K562 (cell line): Measurements from ENCODE around the gene TUBGCP6. TPM values are rescaled to one million over a fixed set of nuclear protein-coding genes. Genes with fewer than 3 reads are reported as not detected.

Experiments used
- CCAR2 ChIP-seq: fragments of 200-400 bp; formaldehyde crosslinking; IDR thresholded peaks from 2 replicates; pipeline ENCODE4 v1.6.1; 2017; ENCODE audit warnings: mild to moderate bottlenecking, low read depth, low read length
- CXXC5 ChIP-seq: fragments of 250-450 bp; sonication (Bioruptor Pico); IDR thresholded peaks from 2 replicates; pipeline ENCODE4 v1.8.0; 2022; ENCODE audit warnings: inconsistent platforms, mild to moderate bottlenecking, moderate library complexity
- GTF2F1 ChIP-seq: IDR thresholded peaks from 2 replicates; pipeline ENCODE4 v1.6.1; 2011; ENCODE audit warnings: low read depth, low read length, improper control_type of control experiment
- KLF1 ChIP-seq: fragments of 450-650 bp; IDR thresholded peaks from 2 replicates; pipeline ENCODE4 v1.6.1; 2016; ENCODE audit warnings: missing genetic modification characterization, missing compliant biosample characterization
- MBD2 ChIP-seq: sonication (generic); IDR thresholded peaks from 2 replicates; pipeline ENCODE4 v1.6.1; 2016; ENCODE audit warnings: low read depth, borderline replicate concordance
- MNT ChIP-seq, 2 experiments: fragments of 450-650 bp; conservative IDR thresholded peaks; 2 replicates each; pipeline ENCODE4 v1.6.1; 2017; ENCODE audit warnings: mild to moderate bottlenecking in 2 of 2, moderate library complexity in 2 of 2
- POLR2G ChIP-seq: fragments of 200-400 bp; formaldehyde crosslinking; IDR thresholded peaks from 2 replicates; pipeline ENCODE4 v1.6.1; 2017; ENCODE audit warnings: low read depth, mild to moderate bottlenecking, antibody characterized with exemption, low read length, moderate library complexity
- PTTG1 ChIP-seq: fragments of 450-650 bp; IDR thresholded peaks from 2 replicates; pipeline ENCODE4 v1.6.1; 2016; ENCODE audit warnings: low read depth, mild to moderate bottlenecking, missing genetic modification characterization, missing compliant biosample characterization
- RBFOX2 ChIP-seq: fragments of 200-400 bp; formaldehyde crosslinking; IDR thresholded peaks from 2 replicates; pipeline ENCODE4 v1.6.1; 2017; ENCODE audit warnings: low read depth, mild to moderate bottlenecking, low read length, moderate library complexity
- SAP30 ChIP-seq: fragments of 200-600 bp; sonication (generic); IDR thresholded peaks from 2 replicates; pipeline ENCODE4 v1.6.1; 2012; ENCODE audit warnings: borderline replicate concordance, low read depth, mild to moderate bottlenecking, moderate library complexity, low read length, control low read depth, inconsistent platforms; ENCODE audit not compliant: insufficient read depth, poor library complexity, severe bottlenecking
- SMC3 ChIP-seq: conservative IDR thresholded peaks from 2 replicates; pipeline ENCODE4 v1.6.1; 2011; ENCODE audit warnings: low read depth, low read length, improper control_type of control experiment; ENCODE audit not compliant: insufficient read depth
- TAF1 ChIP-seq: IDR thresholded peaks from 2 replicates; pipeline ENCODE4 v1.6.1; 2011; ENCODE audit warnings: mild to moderate bottlenecking, low read length, moderate library complexity; ENCODE audit not compliant: insufficient read depth, control insufficient read depth, severe bottlenecking; ENCODE audit errors: extremely low read depth
- ZFPM2 ChIP-seq: fragments of 250-450 bp; sonication (Bioruptor Pico); IDR thresholded peaks from 2 replicates; pipeline ENCODE4 v1.5.1; 2022; ENCODE audit warnings: mild to moderate bottlenecking
- polyA plus RNA-seq, 8 experiments: library from polyadenylated mRNA; depleted of rRNA in 4 of 8; stranded (reverse) in 5 of 8; unstranded in 3 of 8; fragments of >200 nt; fragmentation: Nextera tagmentation in 2 of 8; fragmentation: Illumina TruSeq in 1 of 8; extraction: Ambion mirVana in 2 of 8; extraction: Trizol in 1 of 8; gene quantifications; 2 replicates each; pipeline versions ENCODE4 v1.2.1 to v1.2.3, GENCODE V29; 2011 to 2014; ENCODE audit warnings: inconsistent platforms in 1 of 8, missing spikeins in 1 of 8
- total RNA-seq, 7 experiments: library from RNA; depleted of rRNA in 6 of 7; stranded (reverse); fragments of >200 nt in 6 of 7; fragmentation: Illumina TruSeq in 2 of 7; extraction: Trizol in 2 of 7; gene quantifications; 2 replicates each; pipeline versions ENCODE4 v1.2.1 to v1.2.3, GENCODE V29; 2011 to 2021; ENCODE audit warnings: low replicate concordance in 1 of 7
- TF ChIP-seq, protein P1 (sequence below): fragments of 200-600 bp; sonication (generic); IDR thresholded peaks from one replicate; pipeline ENCODE4 v1.6.1; 2012; ENCODE audit warnings: mild to moderate bottlenecking, low read depth, low read length, inconsistent platforms

Gene TUBGCP6
- total and polyA plus RNA-seq, 9 of the 15 experiments (the other 6 are each of a cell fraction or from before 2014, with no cell fraction given): 0.76 to 33.0 (median 10.1) TPM

DNA sequence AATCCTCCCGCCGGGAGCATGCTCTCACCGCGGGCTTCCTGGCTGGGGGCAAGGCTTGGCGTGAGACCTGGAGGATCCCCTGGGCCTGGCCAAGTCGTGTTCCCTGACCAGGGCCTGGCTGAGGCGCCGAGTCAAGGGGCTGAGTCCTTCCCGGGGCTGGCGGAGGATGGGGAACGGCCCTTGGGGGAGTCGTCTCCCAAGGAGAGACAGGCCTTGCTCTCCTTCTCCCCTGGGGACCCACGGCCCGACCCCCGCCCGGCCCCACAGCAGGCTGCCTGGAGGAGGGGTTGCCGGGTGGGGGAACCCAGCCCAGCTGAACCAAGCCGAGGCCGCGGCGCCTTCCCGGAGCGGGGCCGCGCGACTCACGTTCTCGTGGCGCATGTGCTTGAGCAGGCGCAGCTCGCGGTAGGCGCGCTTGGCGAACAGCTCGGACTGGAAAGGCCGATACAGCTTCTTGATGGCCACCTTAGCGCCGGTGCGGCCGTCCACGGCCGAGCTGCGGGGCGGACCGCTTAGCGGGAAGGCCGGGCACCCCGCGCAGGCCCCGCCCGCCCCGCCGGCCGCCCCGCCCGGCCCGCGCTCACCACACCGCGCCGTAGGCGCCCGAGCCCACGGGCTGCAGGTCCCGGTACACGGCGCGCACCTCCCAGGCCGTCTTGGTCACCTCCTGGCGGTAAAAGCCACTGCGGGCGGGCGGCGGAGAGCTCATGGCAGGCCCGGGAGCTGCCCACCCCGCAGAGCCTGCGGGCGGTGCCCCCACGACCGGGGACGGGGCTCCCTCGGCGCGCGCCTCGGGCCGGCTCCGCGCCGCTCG lies 16.2 kb upstream of the TUBGCP6 start (continued):
- peak; percentile 60 for TF ChIP-seq RBFOX2
- no peak for TF ChIP-seq MBD2
- TF ChIP-seq GTF2F1: no peak
- TF ChIP-seq SMC3: no peak
- no peak for TF ChIP-seq CCAR2
- TF ChIP-seq POLR2G: peak; percentile 70
- peak; percentile 20 to 45; a peak in 2 of 4 replicates for TF ChIP-seq MNT (conservative IDR thresholded peaks at IDR 0.05)
- TF ChIP-seq ZFPM2 (CRISPR knock-in tag): no peak
- peak; percentile 24 for TF ChIP-seq SAP30
- peak; percentile 17 for TF ChIP-seq CXXC5 (CRISPR knock-in tag)
- peak; percentile 27 for TF ChIP-seq TAF1
- TF ChIP-seq PTTG1 (tag): no peak
- TF ChIP-seq, protein P1, sequence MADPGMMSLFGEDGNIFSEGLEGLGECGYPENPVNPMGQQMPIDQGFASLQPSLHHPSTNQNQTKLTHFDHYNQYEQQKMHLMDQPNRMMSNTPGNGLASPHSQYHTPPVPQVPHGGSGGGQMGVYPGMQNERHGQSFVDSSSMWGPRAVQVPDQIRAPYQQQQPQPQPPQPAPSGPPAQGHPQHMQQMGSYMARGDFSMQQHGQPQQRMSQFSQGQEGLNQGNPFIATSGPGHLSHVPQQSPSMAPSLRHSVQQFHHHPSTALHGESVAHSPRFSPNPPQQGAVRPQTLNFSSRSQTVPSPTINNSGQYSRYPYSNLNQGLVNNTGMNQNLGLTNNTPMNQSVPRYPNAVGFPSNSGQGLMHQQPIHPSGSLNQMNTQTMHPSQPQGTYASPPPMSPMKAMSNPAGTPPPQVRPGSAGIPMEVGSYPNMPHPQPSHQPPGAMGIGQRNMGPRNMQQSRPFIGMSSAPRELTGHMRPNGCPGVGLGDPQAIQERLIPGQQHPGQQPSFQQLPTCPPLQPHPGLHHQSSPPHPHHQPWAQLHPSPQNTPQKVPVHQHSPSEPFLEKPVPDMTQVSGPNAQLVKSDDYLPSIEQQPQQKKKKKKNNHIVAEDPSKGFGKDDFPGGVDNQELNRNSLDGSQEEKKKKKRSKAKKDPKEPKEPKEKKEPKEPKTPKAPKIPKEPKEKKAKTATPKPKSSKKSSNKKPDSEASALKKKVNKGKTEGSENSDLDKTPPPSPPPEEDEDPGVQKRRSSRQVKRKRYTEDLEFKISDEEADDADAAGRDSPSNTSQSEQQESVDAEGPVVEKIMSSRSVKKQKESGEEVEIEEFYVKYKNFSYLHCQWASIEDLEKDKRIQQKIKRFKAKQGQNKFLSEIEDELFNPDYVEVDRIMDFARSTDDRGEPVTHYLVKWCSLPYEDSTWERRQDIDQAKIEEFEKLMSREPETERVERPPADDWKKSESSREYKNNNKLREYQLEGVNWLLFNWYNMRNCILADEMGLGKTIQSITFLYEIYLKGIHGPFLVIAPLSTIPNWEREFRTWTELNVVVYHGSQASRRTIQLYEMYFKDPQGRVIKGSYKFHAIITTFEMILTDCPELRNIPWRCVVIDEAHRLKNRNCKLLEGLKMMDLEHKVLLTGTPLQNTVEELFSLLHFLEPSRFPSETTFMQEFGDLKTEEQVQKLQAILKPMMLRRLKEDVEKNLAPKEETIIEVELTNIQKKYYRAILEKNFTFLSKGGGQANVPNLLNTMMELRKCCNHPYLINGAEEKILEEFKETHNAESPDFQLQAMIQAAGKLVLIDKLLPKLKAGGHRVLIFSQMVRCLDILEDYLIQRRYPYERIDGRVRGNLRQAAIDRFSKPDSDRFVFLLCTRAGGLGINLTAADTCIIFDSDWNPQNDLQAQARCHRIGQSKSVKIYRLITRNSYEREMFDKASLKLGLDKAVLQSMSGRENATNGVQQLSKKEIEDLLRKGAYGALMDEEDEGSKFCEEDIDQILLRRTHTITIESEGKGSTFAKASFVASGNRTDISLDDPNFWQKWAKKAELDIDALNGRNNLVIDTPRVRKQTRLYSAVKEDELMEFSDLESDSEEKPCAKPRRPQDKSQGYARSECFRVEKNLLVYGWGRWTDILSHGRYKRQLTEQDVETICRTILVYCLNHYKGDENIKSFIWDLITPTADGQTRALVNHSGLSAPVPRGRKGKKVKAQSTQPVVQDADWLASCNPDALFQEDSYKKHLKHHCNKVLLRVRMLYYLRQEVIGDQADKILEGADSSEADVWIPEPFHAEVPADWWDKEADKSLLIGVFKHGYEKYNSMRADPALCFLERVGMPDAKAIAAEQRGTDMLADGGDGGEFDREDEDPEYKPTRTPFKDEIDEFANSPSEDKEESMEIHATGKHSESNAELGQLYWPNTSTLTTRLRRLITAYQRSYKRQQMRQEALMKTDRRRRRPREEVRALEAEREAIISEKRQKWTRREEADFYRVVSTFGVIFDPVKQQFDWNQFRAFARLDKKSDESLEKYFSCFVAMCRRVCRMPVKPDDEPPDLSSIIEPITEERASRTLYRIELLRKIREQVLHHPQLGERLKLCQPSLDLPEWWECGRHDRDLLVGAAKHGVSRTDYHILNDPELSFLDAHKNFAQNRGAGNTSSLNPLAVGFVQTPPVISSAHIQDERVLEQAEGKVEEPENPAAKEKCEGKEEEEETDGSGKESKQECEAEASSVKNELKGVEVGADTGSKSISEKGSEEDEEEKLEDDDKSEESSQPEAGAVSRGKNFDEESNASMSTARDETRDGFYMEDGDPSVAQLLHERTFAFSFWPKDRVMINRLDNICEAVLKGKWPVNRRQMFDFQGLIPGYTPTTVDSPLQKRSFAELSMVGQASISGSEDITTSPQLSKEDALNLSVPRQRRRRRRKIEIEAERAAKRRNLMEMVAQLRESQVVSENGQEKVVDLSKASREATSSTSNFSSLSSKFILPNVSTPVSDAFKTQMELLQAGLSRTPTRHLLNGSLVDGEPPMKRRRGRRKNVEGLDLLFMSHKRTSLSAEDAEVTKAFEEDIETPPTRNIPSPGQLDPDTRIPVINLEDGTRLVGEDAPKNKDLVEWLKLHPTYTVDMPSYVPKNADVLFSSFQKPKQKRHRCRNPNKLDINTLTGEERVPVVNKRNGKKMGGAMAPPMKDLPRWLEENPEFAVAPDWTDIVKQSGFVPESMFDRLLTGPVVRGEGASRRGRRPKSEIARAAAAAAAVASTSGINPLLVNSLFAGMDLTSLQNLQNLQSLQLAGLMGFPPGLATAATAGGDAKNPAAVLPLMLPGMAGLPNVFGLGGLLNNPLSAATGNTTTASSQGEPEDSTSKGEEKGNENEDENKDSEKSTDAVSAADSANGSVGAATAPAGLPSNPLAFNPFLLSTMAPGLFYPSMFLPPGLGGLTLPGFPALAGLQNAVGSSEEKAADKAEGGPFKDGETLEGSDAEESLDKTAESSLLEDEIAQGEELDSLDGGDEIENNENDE: no peak
- no peak for TF ChIP-seq KLF1
